CD4-positive, alpha-beta T cell treated with Interleukin-17A for 1 hour (primary cell): ENCODE measurements around the gene PER2.

Experiments
- DNase-seq: peaks from one replicate; pipeline ENCODE4 v3.0.0-alpha.2; 2020

The PER2 gene

GRCh38 chr2:238225121-238225520 lies 63.3 kb downstream of the PER2 start:
- no peak for DNase-seq

- DNase-seq = no peak
Measured at GRCh38 chr2:238224356-238225035, 63.9 kb downstream of the PER2 start.

- no peak for DNase-seq
Measured at GRCh38 chr2:238220892-238221521, 67.4 kb downstream of the PER2 start.

GRCh38 chr2:238220274-238220891 lies 68.0 kb downstream of the PER2 start:
- no peak for DNase-seq

- DNase-seq = no peak
Measured at GRCh38 chr2:238216651-238217184, 71.7 kb downstream of the PER2 start.

- DNase-seq = no peak
Measured at GRCh38 chr2:238207006-238207405, 81.4 kb downstream of the PER2 start.

GRCh38 chr2:238203973-238204683 lies 84.3 kb downstream of the PER2 start:
- no peak for DNase-seq

GRCh38 chr2:238203094-238203972 lies 85.1 kb downstream of the PER2 start, which contains the start of gene ILKAP:
Gene ILKAP, minus strand, starts transcription at chr2:238203695. Its CDS starts 142 bp downstream, at chr2:238203553.
- peak; percentile 90 for DNase-seq

GRCh38 chr2:238202326-238203093 lies 85.9 kb downstream of the PER2 start:
- peak; percentile 34 for DNase-seq
